Activated CD4-positive, alpha-beta T cell treated with anti-CD3 and anti-CD28 coated beads, Interleukin-2, amount 50 U/mL, for 48 hours (primary cell): Measurements from ENCODE around the gene ADGRE2.

Source experiments
- DNase-seq, 2 experiments: peaks; one replicate each; pipeline ENCODE4 v3.0.0-alpha.2; 2020

Gene ADGRE2

GRCh38 chr19:14732510-14732909, 45.9 kb downstream of the ADGRE2 start:
- DNase-seq: no peak

GRCh38 chr19:14731200-14731599, 47.2 kb downstream of the ADGRE2 start:
- no peak for DNase-seq

- DNase-seq: no peak
Observed at GRCh38 chr19:14728595-14728994, 49.8 kb downstream of the ADGRE2 start.

- no peak for DNase-seq
Observed at GRCh38 chr19:14722127-14722526, 56.2 kb downstream of the ADGRE2 start.

- no peak for DNase-seq
Observed at GRCh38 chr19:14719162-14719561, 59.2 kb downstream of the ADGRE2 start.

GRCh38 chr19:14718522-14719116, 59.7 kb downstream of the ADGRE2 start:
- DNase-seq: no peak

GRCh38 chr19:14715841-14716240, 62.5 kb downstream of the ADGRE2 start:
- DNase-seq: no peak

- DNase-seq: no peak
Observed at GRCh38 chr19:14704450-14704849, 73.9 kb downstream of the ADGRE2 start.

- no peak for DNase-seq
Observed at GRCh38 chr19:14703833-14704232, 74.5 kb downstream of the ADGRE2 start.

- no peak for DNase-seq
Observed at GRCh38 chr19:14700711-14701375, 77.5 kb downstream of the ADGRE2 start.

- no peak for DNase-seq
Observed at GRCh38 chr19:14699641-14700040, 78.7 kb downstream of the ADGRE2 start.

GRCh38 chr19:14695471-14695870, 82.9 kb downstream of the ADGRE2 start:
- DNase-seq: no peak

GRCh38 chr19:14694641-14695266, 83.6 kb downstream of the ADGRE2 start:
- no peak for DNase-seq

GRCh38 chr19:14689598-14690503, 88.5 kb downstream of the ADGRE2 start, which contains the start of gene ZNF333:
Gene ZNF333, plus strand, starts transcription at chr19:14690048. Its CDS starts 3,444 bp downstream, at chr19:14693492.
- DNase-seq: peak; percentile 100

GRCh38 chr19:14686411-14686810, 91.9 kb downstream of the ADGRE2 start:
- peak; percentile 32 to 55 for DNase-seq

GRCh38 chr19:14683439-14683838, 94.9 kb downstream of the ADGRE2 start:
- DNase-seq: peak in 1 of 2 experiments; percentile 6
